Coronary artery (tissue), 2 donors: Measurements from ENCODE around the gene GRB2.

Source experiments
- DNase-seq: peaks from one replicate; pipeline ENCODE4 v3.0.0-alpha.2; 2017; ENCODE audit warnings: low spot score
- H3K27ac ChIP-seq, 2 donors: fragments of 200-600 bp; sonication (generic); one replicate each; pipeline ENCODE4 v1.5.1; 2016 to 2019
- H3K4me3 ChIP-seq: fragments of 200-600 bp; sonication (generic); 2 replicates; pipeline ENCODE4 v1.5.1; 2016; ENCODE audit warnings: mild to moderate bottlenecking, moderate library complexity
- CTCF ChIP-seq: fragments of 200-600 bp; sonication (generic); IDR thresholded peaks from one replicate; pipeline ENCODE4 v1.5.1; 2019; ENCODE audit warnings: antibody characterized with exemption

The GRB2 gene

GRCh38 chr17:75428543-75429469 is 23.3 kb upstream of the GRB2 start:
- DNase-seq = no peak
- no peak for TF ChIP-seq CTCF
- peak overlapping the region; percentile 63 to 82 for H3K27ac ChIP-seq
- no peak overlapping the region for H3K4me3 ChIP-seq

GRCh38 chr17:75418531-75418930 is 13.1 kb upstream of the GRB2 start:
- DNase-seq = no peak
- no peak for TF ChIP-seq CTCF
- H3K27ac ChIP-seq = no peak overlapping the region
- H3K4me3 ChIP-seq = no peak overlapping the region

GRCh38 chr17:75417054-75417580 is 11.6 kb upstream of the GRB2 start:
- DNase-seq = no peak
- H3K4me3 ChIP-seq = no peak overlapping the region
- no peak for TF ChIP-seq CTCF
- peak overlapping the region; percentile 43 to 61 for H3K27ac ChIP-seq

- Histone ChIP-seq H3K27ac (no peak overlapping the region), H3K4me3 (no peak overlapping the region)
- TF ChIP-seq CTCF = no peak
- DNase-seq = no peak
Observed at GRCh38 chr17:75416006-75416405, 10.5 kb upstream of the GRB2 start.

GRCh38 chr17:75414488-75414887 is 9.0 kb upstream of the GRB2 start:
- TF ChIP-seq CTCF = no peak
- no peak overlapping the region for H3K27ac ChIP-seq
- H3K4me3 ChIP-seq = no peak overlapping the region
- DNase-seq = no peak

GRCh38 chr17:75412455-75413317 is 7.2 kb upstream of the GRB2 start:
- peak overlapping the region; percentile 48 for H3K4me3 ChIP-seq

More at GRCh38 chr17:75412455-75413317, 7.2 kb upstream of the GRB2 start:
- TF ChIP-seq CTCF = peak; percentile 64
- no peak overlapping the region for H3K27ac ChIP-seq
- DNase-seq = peak; percentile 70
